HG02852 (cell line): ENCODE results near the gene COL11A1.
"Not testable (repeated sequence)": the region's sequence is repeated elsewhere in the genome, so short reads cannot be mapped to it uniquely, and the experiment has no call there.

Experiments
- ATAC-seq: cut with Tn5 transposase; IDR thresholded peaks from one replicate; pipeline ENCODE4 v1.9.1; 2021; ENCODE audit warnings: mild to moderate bottlenecking, moderate library complexity; ENCODE audit not compliant: unreplicated experiment

The COL11A1 gene

GRCh38 chr1:102933362-102933761 is 175.0 kb downstream of the COL11A1 start:
- not testable (repeated sequence) for ATAC-seq

GRCh38 chr1:102919659-102920058 is 188.7 kb downstream of the COL11A1 start:
- ATAC-seq: no peak

- ATAC-seq: no peak
Measured at GRCh38 chr1:102901996-102902395, 206.3 kb downstream of the COL11A1 start.

GRCh38 chr1:102899935-102900334 is 208.4 kb downstream of the COL11A1 start:
- no peak for ATAC-seq

GRCh38 chr1:102897557-102897956 is 210.8 kb downstream of the COL11A1 start:
- no peak for ATAC-seq

GRCh38 chr1:102896771-102897170 is 211.6 kb downstream of the COL11A1 start:
- no peak for ATAC-seq

- ATAC-seq: no peak
Measured at GRCh38 chr1:102896286-102896685, 212.0 kb downstream of the COL11A1 start.

- no peak for ATAC-seq
Measured at GRCh38 chr1:102891868-102892625, 216.3 kb downstream of the COL11A1 start.

- ATAC-seq: no peak
Measured at GRCh38 chr1:102886638-102887037, 221.7 kb downstream of the COL11A1 start.

- ATAC-seq: no peak
Measured at GRCh38 chr1:102884238-102884637, 224.1 kb downstream of the COL11A1 start.

GRCh38 chr1:102879439-102879993 is 228.8 kb downstream of the COL11A1 start:
- ATAC-seq: no peak

- ATAC-seq: no peak
Measured at GRCh38 chr1:102875756-102876155, 232.6 kb downstream of the COL11A1 start.

- ATAC-seq: no peak
Measured at GRCh38 chr1:102872526-102872925, 235.8 kb downstream of the COL11A1 start.

GRCh38 chr1:102872097-102872496 is 236.2 kb downstream of the COL11A1 start:
- no peak for ATAC-seq

GRCh38 chr1:102863704-102864103 is 244.6 kb downstream of the COL11A1 start:
- no peak for ATAC-seq

GRCh38 chr1:102861247-102861646 is 247.1 kb downstream of the COL11A1 start:
- no peak for ATAC-seq

- ATAC-seq: no peak
Measured at GRCh38 chr1:102858695-102859094, 249.6 kb downstream of the COL11A1 start.

- no peak for ATAC-seq
Measured at GRCh38 chr1:102857251-102857650, 251.1 kb downstream of the COL11A1 start.

- no peak for ATAC-seq
Measured at GRCh38 chr1:102853701-102854187, 254.6 kb downstream of the COL11A1 start.

- ATAC-seq: no peak
Measured at GRCh38 chr1:102853136-102853535, 255.2 kb downstream of the COL11A1 start.

- no peak for ATAC-seq
Measured at GRCh38 chr1:102852613-102853012, 255.7 kb downstream of the COL11A1 start.

- no peak for ATAC-seq
Measured at GRCh38 chr1:102851616-102852015, 256.7 kb downstream of the COL11A1 start.
